Measurements from ENCODE around the gene ZNF628.

DNA sequence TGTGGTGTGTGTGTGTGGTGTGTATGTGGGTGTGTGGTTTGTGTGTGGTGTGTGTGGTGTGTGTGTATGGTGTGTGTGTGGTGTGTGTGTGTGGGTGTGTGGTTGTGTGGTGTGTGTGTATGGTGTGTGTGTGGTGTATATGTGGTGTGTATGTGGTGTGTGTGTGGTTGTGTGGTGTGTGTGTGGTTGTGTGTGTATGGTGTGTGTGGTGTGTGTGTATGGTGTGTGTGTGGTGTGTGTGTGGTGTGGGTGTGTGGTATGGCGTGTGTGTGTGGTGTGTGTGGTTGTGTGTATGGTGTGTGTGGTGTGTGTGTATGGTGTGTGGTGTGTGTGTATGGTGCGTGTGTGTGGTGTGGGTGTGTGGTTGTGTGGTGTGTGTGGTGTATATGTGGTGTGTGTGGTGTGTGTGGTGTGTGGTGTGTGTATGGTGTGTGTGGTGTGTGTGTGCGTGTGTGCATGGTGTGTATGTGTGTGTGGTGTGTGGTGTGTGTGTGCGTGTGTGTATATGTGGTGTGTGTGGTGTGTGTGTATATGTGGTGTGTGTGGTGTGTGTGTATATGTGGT, 42.0 kb upstream of the ZNF628 start:
- TF ChIP-seq, protein P1, sequence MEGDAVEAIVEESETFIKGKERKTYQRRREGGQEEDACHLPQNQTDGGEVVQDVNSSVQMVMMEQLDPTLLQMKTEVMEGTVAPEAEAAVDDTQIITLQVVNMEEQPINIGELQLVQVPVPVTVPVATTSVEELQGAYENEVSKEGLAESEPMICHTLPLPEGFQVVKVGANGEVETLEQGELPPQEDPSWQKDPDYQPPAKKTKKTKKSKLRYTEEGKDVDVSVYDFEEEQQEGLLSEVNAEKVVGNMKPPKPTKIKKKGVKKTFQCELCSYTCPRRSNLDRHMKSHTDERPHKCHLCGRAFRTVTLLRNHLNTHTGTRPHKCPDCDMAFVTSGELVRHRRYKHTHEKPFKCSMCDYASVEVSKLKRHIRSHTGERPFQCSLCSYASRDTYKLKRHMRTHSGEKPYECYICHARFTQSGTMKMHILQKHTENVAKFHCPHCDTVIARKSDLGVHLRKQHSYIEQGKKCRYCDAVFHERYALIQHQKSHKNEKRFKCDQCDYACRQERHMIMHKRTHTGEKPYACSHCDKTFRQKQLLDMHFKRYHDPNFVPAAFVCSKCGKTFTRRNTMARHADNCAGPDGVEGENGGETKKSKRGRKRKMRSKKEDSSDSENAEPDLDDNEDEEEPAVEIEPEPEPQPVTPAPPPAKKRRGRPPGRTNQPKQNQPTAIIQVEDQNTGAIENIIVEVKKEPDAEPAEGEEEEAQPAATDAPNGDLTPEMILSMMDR (IDR thresholded peaks at IDR 0.05), result no peak
- TF ChIP-seq POLR2A (IDR thresholded peaks at IDR 0.05) (no peak), EP300 (IDR thresholded peaks at IDR 0.05) (no peak)

All from ovary (tissue), 3 donors.